ENCODE data around the gene ESRP2. TPM values are rescaled to one million over a fixed set of nuclear protein-coding genes. Genes with fewer than 3 reads are reported as not detected.
A peak's percentile ranks its signal among the peaks of the same experiment; 100 is the strongest.

The ESRP2 gene
- total and polyA plus RNA-seq, 9 of the 15 experiments (the other 6 are each of a cell fraction or from before 2014, with no cell fraction given) = 0.05 to 0.15 (median 0.07) TPM; not detected in 6

DNA sequence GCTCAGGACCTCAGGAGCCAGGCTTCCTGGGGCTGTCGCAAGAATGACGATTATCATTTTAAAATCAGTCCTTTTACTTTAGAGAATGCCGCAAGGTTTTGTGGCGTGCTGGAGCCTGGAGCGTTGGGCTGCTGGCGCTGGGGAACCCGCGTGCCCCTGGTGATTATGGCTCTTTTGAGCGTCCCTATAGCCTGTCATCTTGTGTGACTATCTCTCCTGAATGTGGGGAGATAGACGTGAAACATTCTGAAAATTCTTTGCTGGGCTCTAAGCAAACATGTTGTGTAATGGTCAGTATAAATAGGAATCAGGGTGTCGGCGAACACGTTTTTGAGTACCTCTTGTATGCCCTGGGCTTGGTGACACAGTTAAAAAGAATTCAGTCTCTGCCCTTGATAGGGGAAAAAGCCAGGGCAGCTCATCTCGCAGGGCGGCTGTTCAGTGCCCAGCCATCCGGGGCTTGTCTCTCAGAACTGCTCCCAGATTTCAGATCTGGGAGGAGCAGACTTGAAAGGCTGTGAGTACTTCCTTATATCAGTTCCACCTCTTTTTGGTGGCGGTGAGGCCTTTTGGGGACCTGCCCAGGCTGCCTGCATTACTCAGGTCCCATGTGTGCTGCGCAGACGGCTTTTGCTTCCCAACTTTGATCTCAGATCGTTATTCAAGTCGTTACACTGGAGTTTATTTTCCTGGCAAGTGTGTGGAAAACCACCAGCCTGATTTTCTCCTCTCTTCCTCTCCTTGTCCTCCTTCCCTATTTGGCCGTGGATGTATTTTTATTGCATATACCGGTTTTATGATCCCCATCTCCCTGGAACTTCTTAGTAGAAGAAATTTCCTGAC, 29.4 kb upstream of the ESRP2 start (continued):
- peak; percentile 28 for TF ChIP-seq HNRNPLL (IDR thresholded peaks at IDR 0.05; ENCODE audit: low read depth, low read length, poor library complexity, severe bottlenecking)
- TF ChIP-seq ELF1 (tag; IDR thresholded peaks at IDR 0.05) = peak; percentile 27; the same call in 1 of the 2 replicates
- TF ChIP-seq TOE1 (IDR thresholded peaks at IDR 0.05; ENCODE audit: borderline replicate concordance) = no peak; the same call in 1 of the 2 replicates
- 0 out of 2 replicates have a peak, but pooled peaks have one; percentile 5 for TF ChIP-seq TOE1 (CRISPR knock-in tag; IDR thresholded peaks at IDR 0.05; ENCODE audit: borderline replicate concordance, low read depth)
- peak; percentile 35 to 41; a peak in 2 of 4 replicates for TF ChIP-seq KDM1A (IDR thresholded peaks at IDR 0.05)
- peak; percentile 8; the same call in 1 of the 2 replicates for TF ChIP-seq POLR2A (conservative IDR thresholded peaks at IDR 0.05)
- TF ChIP-seq CEBPB (tag; IDR thresholded peaks at IDR 0.05) = peak; percentile 83
- TF ChIP-seq NRF1 (conservative IDR thresholded peaks at IDR 0.05 in 1 of 2, IDR thresholded peaks at IDR 0.05 in 1 of 2) = peak; percentile 77 to 81
- peak; percentile 66 for TF ChIP-seq TBP (optimal IDR thresholded peaks at IDR 0.05; ENCODE audit: low read depth, low read length)
- peak; percentile 4 for TF ChIP-seq MEIS2 (IDR thresholded peaks at IDR 0.05; ENCODE audit: partially characterized antibody)
- peak; percentile 64 for TF ChIP-seq CREM (IDR thresholded peaks at IDR 0.05; ENCODE audit: low read depth)
- TF ChIP-seq FOS (IDR thresholded peaks at IDR 0.05; ENCODE audit: extremely low read depth, insufficient read length) = no peak
- TF ChIP-seq ARID1B (IDR thresholded peaks at IDR 0.05) = 0 out of 2 replicates have a peak, but pooled peaks have one; percentile 19
- TF ChIP-seq, protein P1, sequence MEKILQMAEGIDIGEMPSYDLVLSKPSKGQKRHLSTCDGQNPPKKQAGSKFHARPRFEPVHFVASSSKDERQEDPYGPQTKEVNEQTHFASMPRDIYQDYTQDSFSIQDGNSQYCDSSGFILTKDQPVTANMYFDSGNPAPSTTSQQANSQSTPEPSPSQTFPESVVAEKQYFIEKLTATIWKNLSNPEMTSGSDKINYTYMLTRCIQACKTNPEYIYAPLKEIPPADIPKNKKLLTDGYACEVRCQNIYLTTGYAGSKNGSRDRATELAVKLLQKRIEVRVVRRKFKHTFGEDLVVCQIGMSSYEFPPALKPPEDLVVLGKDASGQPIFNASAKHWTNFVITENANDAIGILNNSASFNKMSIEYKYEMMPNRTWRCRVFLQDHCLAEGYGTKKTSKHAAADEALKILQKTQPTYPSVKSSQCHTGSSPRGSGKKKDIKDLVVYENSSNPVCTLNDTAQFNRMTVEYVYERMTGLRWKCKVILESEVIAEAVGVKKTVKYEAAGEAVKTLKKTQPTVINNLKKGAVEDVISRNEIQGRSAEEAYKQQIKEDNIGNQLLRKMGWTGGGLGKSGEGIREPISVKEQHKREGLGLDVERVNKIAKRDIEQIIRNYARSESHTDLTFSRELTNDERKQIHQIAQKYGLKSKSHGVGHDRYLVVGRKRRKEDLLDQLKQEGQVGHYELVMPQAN (IDR thresholded peaks at IDR 0.05; ENCODE audit: borderline replicate concordance) = 0 out of 2 replicates have a peak, but pooled peaks have one; percentile 12
- no peak for TF ChIP-seq ZNF197 (CRISPR knock-in tag; IDR thresholded peaks at IDR 0.05; ENCODE audit: low read depth)
- TF ChIP-seq PURB (CRISPR knock-in tag; IDR thresholded peaks at IDR 0.05; ENCODE audit: low read depth) = no peak
- TF ChIP-seq CEBPG (CRISPR knock-in tag; IDR thresholded peaks at IDR 0.05) = no peak; the same call in 1 of the 2 replicates
- peak in 1 of 2 experiments; percentile 56; a peak in 2 of 4 replicates for TF ChIP-seq CEBPG (tag; conservative IDR thresholded peaks at IDR 0.05 in 1 of 2, IDR thresholded peaks at IDR 0.05 in 1 of 2)

Measured in K562 (cell line).